Sigmoid colon (tissue), 4 donors: Measurements from ENCODE around the gene LCT.

Experiments
- CTCF ChIP-seq, 4 experiments: fragments of 450-650 bp in 3 of 4; fragments of 200-600 bp in 1 of 4; IDR thresholded peaks; one replicate each; pipeline ENCODE4 v1.5.1; 2016 to 2019; ENCODE audit warnings: antibody characterized with exemption in 4 of 4, mild to moderate bottlenecking in 3 of 4, moderate library complexity in 2 of 4
- POLR2AphosphoS5 ChIP-seq, 4 donors: sonication (generic); formaldehyde crosslinking; IDR thresholded peaks; one replicate each; pipeline ENCODE4 v1.6.1; 2017; ENCODE audit warnings: antibody characterized with exemption in 4 of 4

GRCh38 chr2:135845257-135845656, 8.3 kb upstream of the LCT start:
- TF ChIP-seq CTCF (IDR thresholded peaks at IDR 0.05): no peak
- TF ChIP-seq POLR2AphosphoS5 (IDR thresholded peaks at IDR 0.05): no peak
